NCI-H187 treated with DMSO at 0.1 percent for 48 hours (cell line): ENCODE measurements around the gene SYCE1L.
"Not testable (repeated sequence)": the region's sequence is repeated elsewhere in the genome, so short reads cannot be mapped to it uniquely, and the experiment has no call there.

Experiments used
- DNase-seq: peaks from one replicate; lab custom pipeline; 2025; lab: John Stamatoyannopoulos, UW

Gene SYCE1L, protein sequence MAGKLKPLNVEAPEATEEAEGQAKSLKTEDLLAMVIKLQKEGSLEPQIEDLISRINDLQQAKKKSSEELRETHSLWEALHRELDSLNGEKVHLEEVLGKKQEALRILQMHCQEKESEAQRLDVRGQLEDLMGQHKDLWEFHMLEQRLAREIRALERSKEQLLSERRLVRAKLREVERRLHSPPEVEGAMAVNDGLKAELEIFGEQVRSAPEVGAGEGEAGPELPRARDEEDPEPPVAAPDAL

GRCh38 chr16:77199211-77199610, at the start of gene SYCE1L:
TSS of gene SYCE1L (plus strand) at chr16:77199408. CDS start at chr16:77199452, 44 bp downstream.
- no peak for DNase-seq

DNA sequence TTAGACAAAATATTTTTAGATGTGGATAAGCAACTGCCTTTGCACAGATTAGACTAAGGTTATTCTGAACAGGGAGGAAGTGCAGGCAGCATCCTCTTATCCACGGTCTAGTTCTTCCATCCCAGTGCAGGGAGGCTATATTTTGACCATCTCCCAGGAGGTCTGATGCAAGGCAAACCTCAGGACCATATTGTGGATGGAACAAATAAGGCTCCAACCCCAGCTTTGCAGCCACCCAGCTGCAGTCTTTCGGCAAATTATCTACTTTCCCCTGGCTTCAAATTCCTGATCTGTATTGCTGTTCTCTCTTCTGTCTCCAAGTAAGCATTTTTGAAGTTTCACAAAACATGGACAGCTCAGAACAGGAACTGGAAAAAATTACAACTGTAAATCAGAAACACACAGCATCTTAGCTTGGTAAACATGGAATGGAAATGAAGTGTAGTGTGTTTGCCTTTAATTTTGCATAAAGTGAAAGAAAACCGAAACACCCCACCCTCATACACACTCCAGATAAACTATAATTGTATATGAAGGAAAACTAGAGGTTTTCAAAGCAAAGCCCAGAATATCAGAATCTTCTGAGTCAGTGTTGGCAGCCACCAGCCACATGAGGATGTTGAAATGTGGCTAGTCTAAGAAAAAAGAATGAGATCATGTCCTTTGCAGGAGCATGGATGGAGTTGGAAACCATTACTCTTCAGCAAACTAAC, 41.7 kb upstream of the SYCE1L start:
- no peak for DNase-seq

- no peak for DNase-seq
These were observed 40.9 kb upstream of the SYCE1L start for GRCh38 chr16:77158293-77158692.

DNA sequence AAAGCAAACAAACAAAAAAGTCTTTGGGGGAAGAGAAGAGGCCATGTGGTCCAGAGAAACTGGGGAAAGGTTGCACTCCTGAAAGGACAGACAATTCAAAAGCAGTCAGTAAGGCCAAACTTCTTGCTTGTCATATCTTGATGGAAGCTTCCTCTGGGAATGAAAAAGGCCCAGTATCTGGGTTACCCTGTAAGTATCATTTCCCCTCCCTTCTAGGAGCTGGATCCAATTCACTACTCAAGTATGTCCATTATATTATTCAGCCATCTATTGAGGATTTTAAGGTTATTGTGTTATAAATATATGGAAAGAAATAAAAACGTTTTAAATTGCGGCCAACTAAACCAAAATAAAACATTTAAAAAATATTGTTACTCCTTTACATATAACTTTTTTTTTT, 34.2 kb upstream of the SYCE1L start:
- no peak for DNase-seq

- DNase-seq = not testable (repeated sequence)
These were observed 33.5 kb upstream of the SYCE1L start for GRCh38 chr16:77165536-77166236.

DNA sequence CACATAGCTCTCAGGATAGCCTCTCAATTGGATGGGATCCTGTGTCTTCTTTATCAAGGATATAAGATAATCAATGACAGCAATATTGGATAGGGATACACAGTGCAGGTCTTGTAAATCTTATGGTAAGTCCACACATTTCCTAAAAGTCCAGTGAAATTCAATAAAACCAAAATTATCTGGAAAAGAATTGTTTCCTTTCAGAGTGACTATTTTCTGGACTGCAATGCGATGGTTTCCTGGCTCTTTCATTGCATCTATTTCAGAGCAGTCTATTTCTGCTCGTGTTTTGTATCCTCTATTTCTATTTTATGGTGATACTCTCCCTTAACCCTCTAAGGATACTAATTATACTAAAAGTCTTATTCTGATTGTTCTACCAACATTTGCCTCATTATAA, 32.5 kb upstream of the SYCE1L start:
- DNase-seq = no peak

- DNase-seq = no peak
These were observed 30.3 kb upstream of the SYCE1L start for GRCh38 chr16:77168901-77169300.

DNA sequence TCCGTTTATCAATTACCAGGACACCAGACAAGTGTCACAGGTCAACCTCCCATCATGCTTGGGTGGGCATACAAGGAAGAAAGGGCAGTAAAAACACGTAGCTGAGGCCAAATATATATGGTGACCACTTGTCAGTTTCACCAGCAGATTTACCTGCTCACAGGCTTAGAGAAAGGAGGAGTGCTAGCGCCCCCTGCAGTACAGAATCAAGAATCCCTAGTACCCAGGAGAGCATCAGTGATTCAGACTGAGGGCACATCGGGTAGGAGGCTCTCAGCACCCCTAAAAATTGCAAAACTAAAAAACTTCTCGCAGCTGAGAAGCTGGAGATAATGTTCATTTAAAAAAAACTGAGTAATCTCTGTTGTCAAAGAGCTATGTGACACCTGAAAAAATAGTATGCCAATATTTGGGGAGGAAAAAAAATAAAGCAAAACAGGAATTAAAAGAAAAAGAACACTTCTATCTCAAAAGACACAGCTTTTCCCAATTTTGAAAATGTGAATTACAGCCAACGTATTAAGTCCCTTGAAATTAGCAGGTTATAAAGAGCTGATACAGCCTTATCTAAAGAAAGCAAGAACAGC, 29.5 kb upstream of the SYCE1L start:
- DNase-seq = no peak

- DNase-seq = no peak
These were observed 28.4 kb upstream of the SYCE1L start for GRCh38 chr16:77170805-77171204.

GRCh38 chr16:77171745-77172635, 27.2 kb upstream of the SYCE1L start:
- no peak for DNase-seq

DNA sequence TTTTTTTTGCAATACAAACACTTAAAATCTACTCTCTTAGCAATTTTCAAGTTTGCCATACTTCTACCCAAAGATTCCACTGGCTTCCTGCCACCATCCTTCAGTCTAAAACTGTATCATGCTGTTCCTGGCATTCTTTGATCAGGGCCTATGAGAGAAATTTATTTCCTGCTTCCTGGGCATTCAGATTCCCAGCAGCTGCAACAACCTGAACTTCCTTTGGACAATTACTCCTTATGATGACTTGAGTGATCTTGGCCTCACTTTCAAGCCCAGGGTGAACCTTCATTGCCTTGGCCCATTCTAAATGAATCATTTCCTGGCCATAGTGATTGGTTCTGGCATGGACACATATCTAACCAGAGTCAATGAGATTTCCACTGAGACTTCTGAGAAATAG, 26.3 kb upstream of the SYCE1L start:
- no peak for DNase-seq

DNA sequence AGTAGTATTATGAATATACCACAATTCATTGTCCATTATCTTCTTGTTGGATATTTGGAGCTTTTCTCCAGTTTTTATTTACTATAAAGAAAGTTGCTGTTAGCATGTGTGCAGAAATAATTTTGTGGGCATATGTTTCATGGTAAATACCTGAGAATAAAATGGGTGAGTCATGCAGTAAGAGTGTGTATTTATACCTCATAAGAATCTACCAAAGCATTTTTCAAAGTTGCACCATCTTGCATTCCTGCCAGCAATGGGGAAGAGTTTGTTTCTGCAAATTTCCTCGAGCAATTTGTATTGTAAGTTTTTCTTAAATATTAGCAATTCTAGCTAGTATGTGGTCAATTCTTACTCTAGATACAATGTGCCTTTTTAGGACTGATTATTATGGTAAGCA, 16.1 kb upstream of the SYCE1L start:
- no peak for DNase-seq

GRCh38 chr16:77186298-77186697, 12.9 kb upstream of the SYCE1L start:
- not testable (repeated sequence) for DNase-seq

DNA sequence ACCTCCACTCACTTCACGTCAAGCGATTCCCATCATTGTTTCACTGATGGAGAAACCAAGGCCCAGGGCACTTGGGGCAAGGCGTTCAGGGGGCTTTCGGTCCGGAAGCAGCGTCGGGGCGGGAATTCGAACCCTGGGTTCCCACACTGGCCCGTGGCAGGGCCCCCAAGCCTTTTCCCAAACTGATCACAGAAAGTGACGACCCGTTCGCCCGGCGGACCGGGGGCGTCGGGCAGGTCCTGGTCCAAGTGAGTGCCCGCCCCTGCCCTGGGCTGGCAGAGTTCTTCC, 9.1 kb upstream of the SYCE1L start:
- DNase-seq = no peak

GRCh38 chr16:77190478-77191258, 8.5 kb upstream of the SYCE1L start, which contains the start of gene MON1B:
TSS of gene MON1B (plus strand) at chr16:77191190. CDS start at chr16:77191486, 296 bp downstream.
- peak; percentile 64 for DNase-seq

DNA sequence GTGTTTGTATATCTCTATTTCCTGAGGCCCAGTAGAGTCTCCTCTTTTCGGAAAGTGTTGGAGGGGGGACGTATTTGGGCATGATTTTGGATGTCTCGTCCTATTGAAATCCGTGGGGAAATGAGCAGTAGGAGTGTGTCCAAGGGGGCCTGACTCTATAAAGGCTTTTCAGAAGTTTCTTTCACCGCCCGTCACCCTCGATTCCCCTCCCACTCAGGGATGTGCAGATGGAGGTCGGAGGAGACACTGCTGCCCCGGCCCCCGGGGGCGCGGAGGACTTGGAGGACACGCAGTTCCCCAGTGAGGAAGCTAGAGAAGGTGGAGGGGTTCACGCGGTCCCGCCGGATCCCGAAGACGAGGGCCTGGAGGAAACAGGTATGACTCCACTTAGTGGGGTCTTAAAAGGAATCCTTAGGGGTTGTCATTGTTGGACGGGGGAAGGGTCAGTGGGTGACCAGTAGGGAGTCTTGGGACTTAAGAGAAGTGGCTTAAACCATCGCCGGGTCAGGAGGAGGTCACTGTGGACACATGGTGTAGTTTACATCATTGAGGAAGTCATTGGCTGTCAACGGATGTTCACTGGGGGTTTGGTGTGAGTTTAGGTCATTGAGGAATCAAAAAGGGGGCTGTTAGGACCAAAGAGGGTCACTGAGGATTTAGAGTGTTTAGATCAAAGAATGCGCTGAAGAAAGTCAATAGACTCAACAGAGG, 7.8 kb upstream of the SYCE1L start:
- DNase-seq = no peak

GRCh38 chr16:77193377-77193776, 5.8 kb upstream of the SYCE1L start:
- DNase-seq = no peak

- no peak for DNase-seq
These were observed 4.6 kb upstream of the SYCE1L start for GRCh38 chr16:77194295-77195231.

- DNase-seq = no peak
These were observed 3.8 kb upstream of the SYCE1L start for GRCh38 chr16:77195411-77195810.
